Keratinocyte (primary cell): Measurements from ENCODE around the gene GNPTAB. TPM values are rescaled to one million over a fixed set of nuclear protein-coding genes. Genes with fewer than 3 reads are reported as not detected.

Source experiments
- DNase-seq: peaks from one replicate; pipeline ENCODE4 v3.0.0-alpha.2; 2011; ENCODE audit warnings: low read depth, missing footprints, low spot score
- FAIRE-seq: peaks from 2 replicates; lab custom pipeline; 2011; peaks lifted over from hg19 to GRCh38; lab: Jason Lieb, UNC
- H2AFZ ChIP-seq: 2 replicates; pipeline ENCODE4 v1.6.0; 2012; ENCODE audit warnings: low read length, control low read depth, inconsistent platforms; ENCODE audit not compliant: control insufficient read depth
- H3K27ac ChIP-seq: 2 replicates; pipeline ENCODE4 v1.5.1; 2011; ENCODE audit warnings: low read length; ENCODE audit not compliant: control insufficient read depth, insufficient read depth
- H3K27me3 ChIP-seq: 3 replicates; pipeline ENCODE4 v1.6.0; 2011; ENCODE audit warnings: low read length; ENCODE audit not compliant: control insufficient read depth, insufficient read depth; ENCODE audit errors: extremely low read depth
- H3K36me3 ChIP-seq, 2 experiments: 2 replicates in 1 of 2; 3 replicates in 1 of 2; pipeline ENCODE4 v1.5.1; 2011; ENCODE audit warnings: low read length in 2 of 2, mild to moderate bottlenecking in 1 of 2; ENCODE audit not compliant: control insufficient read depth in 2 of 2, insufficient read depth in 2 of 2; ENCODE audit errors: extremely low read depth in 1 of 2
- H3K4me1 ChIP-seq: 3 replicates; pipeline ENCODE4 v1.5.1; 2011; ENCODE audit warnings: low read length; ENCODE audit not compliant: control insufficient read depth, insufficient read depth; ENCODE audit errors: extremely low read depth
- H3K4me2 ChIP-seq: 3 replicates; pipeline ENCODE4 v1.6.0; 2011; ENCODE audit warnings: low read depth, low read length; ENCODE audit not compliant: control insufficient read depth, insufficient read depth; ENCODE audit errors: extremely low read depth
- H3K4me3 ChIP-seq, 3 experiments: fragments of 200-600 bp in 1 of 3; sonication (generic) in 1 of 3; 2 replicates in 2 of 3; 3 replicates in 1 of 3; pipeline ENCODE4 v1.5.1; 2011 to 2016; ENCODE audit warnings: low read length in 3 of 3, mild to moderate bottlenecking in 3 of 3, control low read depth in 2 of 3, inconsistent platforms in 1 of 3, low read depth in 1 of 3, mixed read lengths in 1 of 3, mixed run types in 1 of 3, moderate library complexity in 1 of 3; ENCODE audit not compliant: control insufficient read depth in 2 of 3, insufficient read depth in 2 of 3; ENCODE audit errors: extremely low read depth in 1 of 3
- H3K79me2 ChIP-seq: 2 replicates; pipeline ENCODE4 v1.6.0; 2012; ENCODE audit warnings: low read length; ENCODE audit not compliant: control insufficient read depth, insufficient read depth
- H3K9ac ChIP-seq: 3 replicates; pipeline ENCODE4 v1.6.0; 2011; ENCODE audit warnings: low read length; ENCODE audit not compliant: control insufficient read depth, insufficient read depth; ENCODE audit errors: extremely low read depth
- H3K9me1 ChIP-seq: 3 replicates; pipeline ENCODE4 v1.6.0; 2011; ENCODE audit warnings: low read length; ENCODE audit not compliant: control insufficient read depth, insufficient read depth; ENCODE audit errors: extremely low read depth
- H3K9me3 ChIP-seq: 2 replicates; pipeline ENCODE4 v1.5.1; 2012; ENCODE audit warnings: low read depth, low read length; ENCODE audit not compliant: control insufficient read depth
- H4K20me1 ChIP-seq: 3 replicates; pipeline ENCODE4 v1.6.0; 2011; ENCODE audit warnings: low read length; ENCODE audit not compliant: control insufficient read depth, insufficient read depth; ENCODE audit errors: extremely low read depth
- CTCF ChIP-seq, 3 experiments: IDR thresholded peaks in 1 of 3; conservative IDR thresholded peaks in 1 of 3; optimal IDR thresholded peaks in 1 of 3; 2 replicates in 2 of 3; 3 replicates in 1 of 3; pipeline versions ENCODE3 to v1.5.1; 2011; ENCODE audit warnings: low read length in 3 of 3, mild to moderate bottlenecking in 3 of 3, moderate library complexity in 2 of 3, control low read depth in 1 of 3, inconsistent platforms in 1 of 3; ENCODE audit not compliant: insufficient read depth in 2 of 3; ENCODE audit errors: extremely low read depth in 1 of 3
- EZH2 ChIP-seq: IDR thresholded peaks from one replicate; pipeline ENCODE4 v1.6.1; 2012; ENCODE audit warnings: inconsistent platforms, mild to moderate bottlenecking, low read length, moderate library complexity
- dilution Hi-C: fragments of 300-500 bp; cut with MboI; formaldehyde crosslinking; loops from one replicate; pipeline ENCODE4 v1.7.0; 2020; ENCODE audit warnings: low sequenced_read_pairs; ENCODE audit not compliant: extremely low pct_ligation_motif_present
- polyA plus RNA-seq, 5 experiments: library from polyadenylated mRNA; depleted of rRNA in 3 of 5; stranded (reverse) in 3 of 5; stranded (forward) in 1 of 5; unstranded in 1 of 5; fragments of >200 nt; gene quantifications; 1 replicate in 1 of 5; 2 replicates in 3 of 5; 3 replicates in 1 of 5; pipeline versions ENCODE4 v1.2.1 to v1.2.3, GENCODE V29; 2011 to 2012; ENCODE audit warnings: missing spikeins in 2 of 5, low read depth in 1 of 5, low replicate concordance in 1 of 5

The GNPTAB gene
- polyA plus RNA-seq, 1 donor (not counting 4 experiments of a cell fraction or from before 2014, with no cell fraction given) = 35.7 TPM

GRCh38 chr12:101773650-101774162 lies 57.1 kb downstream of the GNPTAB start:
- no peaks in the 10 kb centered on the region for H3K9me1 ChIP-seq
- H3K4me3 ChIP-seq = no peak overlapping the region
- DNase-seq (peak; percentile 11), FAIRE-seq (peak; percentile 52)
- H3K9me3 ChIP-seq = no peaks in the 10 kb centered on the region
- peaks cover 3 to 11% of the 10 kb centered on the region in 2 experiments for H3K36me3 ChIP-seq
- H3K9ac ChIP-seq = no peak overlapping the region
- dilution Hi-C loops = no loop called here
- TF ChIP-seq EZH2 (no peak), CTCF (optimal IDR thresholded peaks at IDR 0.05 in 1 of 3, IDR thresholded peaks at IDR 0.05 in 1 of 3, conservative IDR thresholded peaks at IDR 0.05 in 1 of 3; ENCODE audit: extremely low read depth in 1 of 3, insufficient read depth in 2 of 3, low read length in 3 of 3) (peak; percentile 70 to 85 (median 83))
- no peak overlapping the region for H2AFZ ChIP-seq
- H4K20me1 ChIP-seq = no peaks in the 10 kb centered on the region
- no peaks in the 10 kb centered on the region for H3K27me3 ChIP-seq
- no peaks in the 10 kb centered on the region for H3K79me2 ChIP-seq
- no peak overlapping the region for H3K4me2 ChIP-seq
- no peak overlapping the region for H3K27ac ChIP-seq
- H3K4me1 ChIP-seq = no peaks in the 10 kb centered on the region

DNA sequence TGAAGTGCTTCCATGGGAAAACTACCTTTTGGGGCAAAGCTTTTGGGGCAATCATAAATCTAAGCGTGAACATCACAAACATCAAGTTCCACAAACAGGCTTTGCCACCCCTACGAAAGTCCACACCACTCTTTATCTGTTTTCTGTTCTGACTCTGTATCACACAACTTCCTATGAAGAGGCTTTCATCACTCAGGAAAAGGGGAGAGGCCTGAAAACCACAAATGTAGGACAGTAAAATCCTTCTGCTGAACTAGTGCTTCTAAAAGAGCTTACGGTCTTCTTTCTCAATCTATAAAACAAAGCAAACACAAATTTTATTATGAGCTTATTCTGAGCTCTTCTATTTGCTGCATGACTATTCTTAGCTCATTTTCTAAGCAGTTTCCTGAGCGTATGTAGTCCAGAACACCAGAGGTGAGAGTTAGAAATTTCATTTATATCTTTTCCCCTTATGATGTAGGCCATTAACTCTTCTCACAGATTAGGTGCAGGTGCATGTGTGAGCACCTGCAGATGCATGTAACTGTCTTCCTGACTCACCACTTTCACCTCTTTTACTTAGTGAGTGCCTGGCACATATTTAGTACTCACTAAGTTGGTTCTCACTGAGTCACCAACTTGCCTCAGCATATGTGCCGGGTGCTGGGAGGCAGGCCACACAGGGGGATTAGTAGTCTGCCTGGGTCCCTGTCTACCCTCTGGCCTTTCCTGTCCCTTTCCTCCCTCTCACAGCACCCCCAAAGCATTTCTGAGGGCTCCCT lies 58.6 kb downstream of the GNPTAB start:
- no peak overlapping the region for H3K4me3 ChIP-seq

More for the DNA sequence above, 58.6 kb downstream of the GNPTAB start:
- DNase-seq (no peak), FAIRE-seq (no peak)
- Histone ChIP-seq H3K27me3 (no peaks in the 10 kb centered on the region), H3K9me1 (no peaks in the 10 kb centered on the region), H2AFZ (no peak overlapping the region), H4K20me1 (no peaks in the 10 kb centered on the region), H3K36me3 (peaks cover 3 to 12% of the 10 kb centered on the region in 2 experiments), H3K79me2 (no peaks in the 10 kb centered on the region), H3K9ac (no peak overlapping the region), H3K27ac (no peak overlapping the region), H3K4me1 (no peaks in the 10 kb centered on the region), H3K4me2 (no peak overlapping the region), H3K9me3 (no peaks in the 10 kb centered on the region)
- dilution Hi-C loops = no loop called here
- TF ChIP-seq EZH2 (no peak), CTCF (optimal IDR thresholded peaks at IDR 0.05 in 1 of 3, IDR thresholded peaks at IDR 0.05 in 1 of 3, conservative IDR thresholded peaks at IDR 0.05 in 1 of 3; ENCODE audit: extremely low read depth in 1 of 3, insufficient read depth in 2 of 3, low read length in 3 of 3) (no peak)
